ENCODE data around the gene TNRC6A.
A peak's percentile ranks its signal among the peaks of the same experiment; 100 is the strongest.

The TNRC6A gene

DNA sequence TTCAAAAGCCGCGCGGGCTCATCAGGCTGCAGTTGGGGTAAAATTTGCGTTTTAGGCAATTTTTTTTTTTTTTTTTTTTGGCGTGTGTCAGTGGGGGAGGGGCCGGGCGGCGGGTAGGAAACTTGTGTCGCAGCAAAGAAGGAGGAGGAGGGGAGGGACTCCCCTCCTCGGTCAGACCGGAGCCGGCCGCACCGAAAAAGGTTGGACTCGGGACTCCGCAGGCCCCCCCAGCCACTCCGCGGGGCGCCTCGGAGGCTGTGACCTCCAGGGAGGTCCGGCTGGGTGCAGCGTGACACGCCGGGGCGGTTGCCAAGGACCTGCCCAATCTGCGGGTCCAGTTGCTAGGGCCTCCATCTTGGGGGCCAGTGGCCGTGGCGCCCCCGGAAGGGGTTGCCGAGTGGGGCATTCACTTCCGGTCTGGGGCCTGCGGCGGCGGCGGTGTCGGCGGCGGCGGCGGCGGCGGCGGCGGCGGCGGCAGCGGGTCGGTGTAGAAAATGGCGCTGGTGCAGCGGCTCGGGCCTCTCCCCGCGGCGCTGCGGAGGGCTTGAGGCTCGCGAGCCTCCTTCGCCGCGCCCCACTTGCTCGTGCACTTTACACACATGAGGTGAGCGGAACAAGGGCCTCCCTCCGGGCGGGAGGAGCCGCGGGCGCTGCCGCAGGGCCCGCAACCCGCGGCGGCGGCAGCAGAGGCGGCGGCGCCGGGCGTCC lies at the start of gene TNRC6A:
Gene TNRC6A (plus strand): TSS at position 409 of the 708 bp plus-strand sequence. CDS start 191 bp downstream, at position 600.
- Histone ChIP-seq H3K9me3 (ENCODE audit: insufficient read depth, low read depth, low read length) (no peaks in the 10 kb centered on the region), H3K27me3 (ENCODE audit: insufficient read depth, low read length) (no peaks in the 10 kb centered on the region), H3K27ac (ENCODE audit: low read length) (peak within 1 kb of the TSS; percentile 99), H3K4me1 (ENCODE audit: insufficient read depth, low read length) (peaks cover 18% of the 10 kb centered on the region; the same call in 1 of the 2 replicates), H3K9ac (ENCODE audit: low read depth, low read length) (peak within 1 kb of the TSS; percentile 97), H3K36me3 (ENCODE audit: insufficient read depth, low read depth, low read length) (peaks cover 30% of the 10 kb centered on the region), H3K4me3 (ENCODE audit: low read length) (peak within 1 kb of the TSS; percentile 100)

DNA sequence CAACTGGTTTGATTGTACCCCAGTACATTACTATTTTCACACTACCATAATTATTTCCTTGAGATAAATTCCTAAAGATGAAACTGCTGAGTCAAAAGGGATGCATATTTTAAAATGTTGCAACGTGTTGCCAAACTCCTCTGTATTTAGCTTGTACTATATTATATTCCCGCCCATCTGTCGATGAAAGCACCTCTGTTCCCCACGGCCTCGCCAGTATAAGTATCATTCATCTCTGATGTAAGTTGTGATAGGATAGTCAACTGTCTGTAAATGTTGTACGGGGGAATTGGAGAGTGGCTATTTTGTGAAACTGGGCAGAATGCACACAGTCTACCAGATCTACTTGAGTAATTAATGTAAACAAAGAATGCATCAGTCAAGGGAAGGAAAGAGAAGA lies 47.7 kb upstream of the TNRC6A start:
- H3K9me3 ChIP-seq (ENCODE audit: insufficient read depth, low read depth, low read length), result no peaks in the 10 kb centered on the region
- no peak overlapping the region for H3K9ac ChIP-seq (ENCODE audit: low read depth, low read length)
- no peaks in the 10 kb centered on the region for H3K36me3 ChIP-seq (ENCODE audit: insufficient read depth, low read depth, low read length)
- H3K27me3 ChIP-seq (ENCODE audit: insufficient read depth, low read length), result no peaks in the 10 kb centered on the region
- H3K4me1 ChIP-seq (ENCODE audit: insufficient read depth, low read length), result peaks cover 14% of the 10 kb centered on the region
- no peak overlapping the region for H3K27ac ChIP-seq (ENCODE audit: low read length)
- no peak overlapping the region for H3K4me3 ChIP-seq (ENCODE audit: low read length)

DNA sequence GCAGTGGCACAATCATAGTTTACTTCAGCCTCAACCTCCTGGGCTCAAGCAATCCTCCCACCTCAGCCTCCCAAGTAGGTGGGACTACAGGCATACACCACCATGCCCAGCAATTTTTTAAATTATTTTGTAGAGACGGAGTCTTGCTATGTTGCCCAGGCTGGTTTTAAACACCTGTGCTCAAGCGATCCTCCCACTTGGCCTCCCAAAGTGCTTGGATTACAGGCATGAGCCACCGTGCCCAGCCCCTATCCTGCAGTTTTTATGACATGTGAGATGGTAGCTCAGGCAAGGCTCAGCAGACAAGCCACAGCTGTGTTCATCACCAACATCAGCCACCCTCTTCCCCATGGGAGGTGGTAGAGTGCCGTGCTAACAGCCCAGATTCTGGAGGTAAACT lies 46.2 kb upstream of the TNRC6A start:
- Histone ChIP-seq H3K36me3 (ENCODE audit: insufficient read depth, low read depth, low read length) (no peaks in the 10 kb centered on the region), H3K27me3 (ENCODE audit: insufficient read depth, low read length) (no peaks in the 10 kb centered on the region), H3K4me3 (ENCODE audit: low read length) (no peak overlapping the region), H3K9ac (ENCODE audit: low read depth, low read length) (no peak overlapping the region), H3K9me3 (ENCODE audit: insufficient read depth, low read depth, low read length) (no peaks in the 10 kb centered on the region), H3K27ac (ENCODE audit: low read length) (no peak overlapping the region), H3K4me1 (ENCODE audit: insufficient read depth, low read length) (peaks cover 15% of the 10 kb centered on the region)

DNA sequence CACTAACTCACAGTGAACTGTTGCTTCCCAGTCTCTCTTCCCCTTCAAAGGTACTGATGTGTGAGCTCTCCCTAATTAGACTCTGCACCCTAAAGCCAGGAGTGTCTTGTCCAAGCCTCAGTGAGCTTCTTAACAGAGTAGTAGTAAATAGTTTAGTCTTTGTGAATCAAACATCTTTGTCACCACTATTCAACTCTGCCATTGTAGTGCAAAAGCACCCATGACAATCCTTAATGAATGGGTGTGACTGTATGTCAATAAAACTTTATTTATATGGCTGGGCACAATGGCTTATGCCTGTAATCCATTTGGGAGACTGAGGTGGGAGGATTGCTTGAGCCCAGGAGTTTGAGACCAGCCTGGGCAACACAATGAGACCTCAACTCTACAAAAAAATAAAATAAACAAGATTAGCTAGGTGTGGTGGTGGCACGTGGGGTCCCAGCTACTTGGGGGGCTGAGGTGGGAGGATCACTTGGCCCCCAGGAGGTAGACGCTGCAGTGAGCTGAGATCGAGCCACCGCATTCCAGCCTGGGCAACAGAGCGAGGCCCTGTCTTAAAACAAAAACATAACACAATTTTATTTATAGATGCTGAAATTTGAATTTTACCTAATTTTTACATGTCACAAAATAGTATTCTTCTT lies 45.5 kb upstream of the TNRC6A start:
- H3K9ac ChIP-seq (ENCODE audit: low read depth, low read length), result no peak overlapping the region
- no peaks in the 10 kb centered on the region for H3K36me3 ChIP-seq (ENCODE audit: insufficient read depth, low read depth, low read length)
- H3K27ac ChIP-seq (ENCODE audit: low read length), result no peak overlapping the region
- H3K4me1 ChIP-seq (ENCODE audit: insufficient read depth, low read length), result peaks cover 15% of the 10 kb centered on the region
- H3K4me3 ChIP-seq (ENCODE audit: low read length), result no peak overlapping the region
- H3K9me3 ChIP-seq (ENCODE audit: insufficient read depth, low read depth, low read length), result no peaks in the 10 kb centered on the region
- H3K27me3 ChIP-seq (ENCODE audit: insufficient read depth, low read length), result no peaks in the 10 kb centered on the region

DNA sequence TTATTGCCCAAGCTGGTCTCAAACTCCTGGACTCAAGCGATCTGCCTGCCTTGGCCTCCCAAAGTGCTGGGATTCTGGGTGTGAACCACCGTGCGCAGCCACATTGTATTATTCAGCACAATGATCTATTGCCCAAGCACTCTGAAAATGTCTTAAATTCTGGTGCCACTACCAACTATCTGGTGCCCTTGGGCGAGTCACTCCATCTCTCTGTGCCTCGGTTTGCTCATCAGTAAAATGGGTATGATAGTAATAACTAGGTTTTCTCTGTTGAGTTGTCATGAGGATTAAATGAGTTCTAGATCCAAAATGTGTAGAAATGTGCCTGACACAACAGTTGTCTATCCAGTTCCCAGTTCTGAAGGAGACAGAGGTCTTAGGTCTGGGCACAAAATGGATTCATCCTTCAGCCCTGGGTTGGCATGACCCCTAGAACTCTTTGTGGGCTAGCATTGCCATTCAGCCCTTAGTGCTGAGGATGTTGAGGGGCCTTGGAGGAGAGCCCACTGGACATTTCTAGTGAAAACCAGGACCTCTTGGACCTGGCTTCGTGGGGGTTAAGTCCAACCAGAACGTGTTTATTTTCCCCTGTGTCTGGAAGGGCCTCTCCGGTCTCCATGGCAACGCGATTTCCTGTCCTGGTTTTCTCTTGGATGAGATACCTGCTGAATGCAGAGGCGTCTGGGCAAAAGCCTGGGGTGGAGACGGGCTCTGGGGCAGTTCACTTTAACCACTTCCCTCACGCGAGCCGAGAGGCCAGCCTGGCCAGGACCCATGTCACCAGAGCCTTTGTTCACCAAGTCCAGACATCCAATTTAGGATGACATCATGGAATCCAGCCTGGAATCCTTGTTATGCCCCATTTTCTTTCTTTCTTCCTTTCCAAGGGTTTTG lies 43.7 kb upstream of the TNRC6A start:
- Histone ChIP-seq H3K27ac (ENCODE audit: low read length) (no peak overlapping the region), H3K9ac (ENCODE audit: low read depth, low read length) (peak overlapping the region; percentile 31; the same call in 1 of the 2 replicates), H3K27me3 (ENCODE audit: insufficient read depth, low read length) (no peaks in the 10 kb centered on the region), H3K36me3 (ENCODE audit: insufficient read depth, low read depth, low read length) (no peaks in the 10 kb centered on the region), H3K4me3 (ENCODE audit: low read length) (no peak overlapping the region), H3K4me1 (ENCODE audit: insufficient read depth, low read length) (peaks cover 15% of the 10 kb centered on the region), H3K9me3 (ENCODE audit: insufficient read depth, low read depth, low read length) (no peaks in the 10 kb centered on the region)

DNA sequence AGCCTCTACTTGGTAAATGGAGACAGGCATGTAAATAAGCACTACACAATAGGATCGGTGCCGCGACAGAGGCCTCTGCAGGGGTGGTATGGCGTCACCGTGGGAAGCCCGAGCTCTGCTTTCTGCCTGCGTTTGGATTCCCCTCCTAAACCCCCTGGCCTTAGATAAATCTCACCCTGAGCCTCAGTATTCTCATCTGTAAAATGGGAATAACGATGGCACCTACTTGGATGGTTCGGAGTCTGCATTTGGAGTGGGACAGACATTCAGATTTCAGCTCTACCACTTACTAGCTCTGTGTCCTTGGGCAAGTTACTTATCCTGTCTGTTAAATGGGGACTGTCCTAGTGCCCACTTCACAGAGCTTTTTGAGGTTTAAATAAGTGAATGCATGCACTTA lies 42.8 kb upstream of the TNRC6A start:
- Histone ChIP-seq H3K4me1 (ENCODE audit: insufficient read depth, low read length) (peaks cover 15% of the 10 kb centered on the region), H3K9me3 (ENCODE audit: insufficient read depth, low read depth, low read length) (no peaks in the 10 kb centered on the region), H3K4me3 (ENCODE audit: low read length) (no peak overlapping the region), H3K9ac (ENCODE audit: low read depth, low read length) (peak overlapping the region; percentile 31; the same call in 1 of the 2 replicates), H3K36me3 (ENCODE audit: insufficient read depth, low read depth, low read length) (no peaks in the 10 kb centered on the region), H3K27ac (ENCODE audit: low read length) (no peak overlapping the region), H3K27me3 (ENCODE audit: insufficient read depth, low read length) (no peaks in the 10 kb centered on the region)

DNA sequence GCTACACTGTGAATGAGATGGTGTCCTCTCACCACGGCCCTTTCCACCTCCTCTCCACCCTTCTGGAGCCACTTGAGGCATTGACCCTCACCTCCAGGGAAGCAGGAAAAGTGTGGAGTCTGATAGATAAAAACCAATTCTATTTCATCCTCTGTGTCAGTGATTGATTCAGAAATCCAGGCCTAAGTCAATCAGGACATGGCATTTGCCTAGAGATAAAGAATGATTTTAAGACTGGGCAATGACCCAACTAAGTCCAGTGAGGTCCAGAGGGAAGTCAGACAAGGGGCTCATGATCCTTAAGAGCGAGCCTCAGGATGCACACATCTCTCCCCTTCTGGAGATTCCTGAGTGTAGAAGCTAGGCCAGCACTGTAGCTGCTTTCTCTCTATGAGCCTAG lies 41.1 kb upstream of the TNRC6A start:
- Histone ChIP-seq H3K9ac (ENCODE audit: low read depth, low read length) (no peak overlapping the region), H3K27ac (ENCODE audit: low read length) (no peak overlapping the region), H3K27me3 (ENCODE audit: insufficient read depth, low read length) (no peaks in the 10 kb centered on the region), H3K4me3 (ENCODE audit: low read length) (no peak overlapping the region), H3K4me1 (ENCODE audit: insufficient read depth, low read length) (peaks cover 15% of the 10 kb centered on the region), H3K9me3 (ENCODE audit: insufficient read depth, low read depth, low read length) (no peaks in the 10 kb centered on the region), H3K36me3 (ENCODE audit: insufficient read depth, low read depth, low read length) (no peaks in the 10 kb centered on the region)

DNA sequence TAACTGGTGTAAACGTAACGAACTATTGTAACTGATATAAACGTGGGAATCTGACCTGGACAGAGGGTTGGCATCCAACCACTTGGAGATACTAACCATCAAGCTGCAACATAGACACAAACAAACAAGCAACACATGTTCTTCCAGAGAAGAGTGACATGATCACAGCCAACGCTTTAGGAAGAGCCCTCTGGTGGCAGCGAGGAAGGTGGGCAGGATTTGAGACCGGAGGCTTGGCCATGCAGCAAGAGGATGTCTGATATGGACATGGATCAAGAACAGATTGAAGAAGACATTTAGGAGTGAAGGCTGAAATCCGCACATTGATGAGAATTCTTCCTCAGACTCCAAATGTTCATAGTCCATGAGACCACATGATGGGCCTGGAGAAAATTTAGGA lies 40.3 kb upstream of the TNRC6A start:
- Histone ChIP-seq H3K4me1 (ENCODE audit: insufficient read depth, low read length) (peaks cover 15% of the 10 kb centered on the region), H3K9ac (ENCODE audit: low read depth, low read length) (no peak overlapping the region), H3K27me3 (ENCODE audit: insufficient read depth, low read length) (no peaks in the 10 kb centered on the region), H3K36me3 (ENCODE audit: insufficient read depth, low read depth, low read length) (no peaks in the 10 kb centered on the region), H3K4me3 (ENCODE audit: low read length) (no peak overlapping the region), H3K27ac (ENCODE audit: low read length) (no peak overlapping the region), H3K9me3 (ENCODE audit: insufficient read depth, low read depth, low read length) (no peaks in the 10 kb centered on the region)

DNA sequence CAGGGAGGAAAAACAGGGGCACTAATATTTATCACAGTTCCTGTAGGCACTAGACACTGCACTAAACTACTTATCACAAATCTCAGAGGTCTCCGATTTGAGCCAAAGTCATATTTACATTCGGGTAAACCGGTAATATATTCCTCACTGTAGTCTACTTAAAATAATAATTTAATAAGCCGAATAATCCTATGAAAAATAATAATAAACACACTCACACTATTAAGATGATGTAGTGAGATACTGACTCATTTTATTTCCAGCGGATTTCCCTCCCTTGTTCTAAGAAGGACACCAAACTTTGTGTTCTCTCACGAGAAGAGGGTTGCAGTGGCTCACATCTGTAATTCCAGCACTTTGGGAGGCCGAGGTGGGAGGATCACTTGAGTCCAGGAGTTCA lies 36.6 kb upstream of the TNRC6A start:
- no peak overlapping the region for H3K4me3 ChIP-seq (ENCODE audit: low read length)
- no peaks in the 10 kb centered on the region for H3K27me3 ChIP-seq (ENCODE audit: insufficient read depth, low read length)
- no peaks in the 10 kb centered on the region for H3K4me1 ChIP-seq (ENCODE audit: insufficient read depth, low read length)
- H3K27ac ChIP-seq (ENCODE audit: low read length), result no peak overlapping the region
- no peaks in the 10 kb centered on the region for H3K9me3 ChIP-seq (ENCODE audit: insufficient read depth, low read depth, low read length)
- H3K36me3 ChIP-seq (ENCODE audit: insufficient read depth, low read depth, low read length), result no peaks in the 10 kb centered on the region
- no peak overlapping the region for H3K9ac ChIP-seq (ENCODE audit: low read depth, low read length)

DNA sequence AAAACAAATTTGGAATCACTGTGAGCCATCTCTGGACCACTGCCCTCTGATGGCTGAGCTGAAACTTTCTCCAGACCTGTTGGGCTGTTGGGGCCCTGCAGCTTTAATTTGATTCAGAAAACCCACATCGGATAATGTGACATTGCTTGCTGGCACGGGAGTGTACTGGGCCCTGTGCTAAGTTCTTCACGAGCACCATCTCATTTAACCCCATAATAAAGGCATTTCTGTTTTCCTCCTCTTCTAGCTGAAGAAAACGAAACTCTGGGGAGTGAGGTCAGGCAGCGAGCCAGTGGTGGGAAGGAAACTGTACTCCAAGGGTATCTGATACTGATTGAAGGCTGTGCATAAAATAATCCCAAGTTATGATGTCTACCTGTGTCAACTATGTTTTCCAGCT lies 34.5 kb upstream of the TNRC6A start:
- no peaks in the 10 kb centered on the region for H3K4me1 ChIP-seq (ENCODE audit: insufficient read depth, low read length)
- H3K27me3 ChIP-seq (ENCODE audit: insufficient read depth, low read length), result no peaks in the 10 kb centered on the region
- H3K4me3 ChIP-seq (ENCODE audit: low read length), result no peak overlapping the region
- H3K36me3 ChIP-seq (ENCODE audit: insufficient read depth, low read depth, low read length), result no peaks in the 10 kb centered on the region
- no peaks in the 10 kb centered on the region for H3K9me3 ChIP-seq (ENCODE audit: insufficient read depth, low read depth, low read length)
- H3K9ac ChIP-seq (ENCODE audit: low read depth, low read length), result no peak overlapping the region
- H3K27ac ChIP-seq (ENCODE audit: low read length), result no peak overlapping the region

DNA sequence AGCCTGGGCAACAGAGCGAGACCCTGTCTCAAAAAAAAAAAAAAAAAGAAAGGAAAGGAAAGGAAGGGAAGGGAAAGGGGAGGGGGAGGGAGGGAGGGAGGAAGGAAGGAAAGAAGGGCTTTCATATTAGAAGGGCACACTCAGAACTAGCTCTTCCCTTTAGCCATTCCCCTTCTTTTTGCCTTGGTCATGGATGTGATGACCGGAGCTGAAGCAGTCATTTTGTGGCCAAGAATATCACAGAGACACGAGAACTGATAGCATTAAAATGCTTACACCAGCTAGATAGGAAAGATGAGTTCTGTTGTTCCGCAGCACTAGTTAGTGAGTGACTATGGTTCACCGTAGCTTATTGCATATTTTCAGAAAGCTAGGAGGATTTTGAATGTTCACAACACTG lies 32.8 kb upstream of the TNRC6A start:
- H3K36me3 ChIP-seq (ENCODE audit: insufficient read depth, low read depth, low read length), result no peaks in the 10 kb centered on the region
- H3K4me3 ChIP-seq (ENCODE audit: low read length), result no peak overlapping the region
- H3K9me3 ChIP-seq (ENCODE audit: insufficient read depth, low read depth, low read length), result no peaks in the 10 kb centered on the region
- H3K9ac ChIP-seq (ENCODE audit: low read depth, low read length), result no peak overlapping the region
- no peak overlapping the region for H3K27ac ChIP-seq (ENCODE audit: low read length)
- H3K4me1 ChIP-seq (ENCODE audit: insufficient read depth, low read length), result peaks cover 4% of the 10 kb centered on the region; the same call in 1 of the 2 replicates
- no peaks in the 10 kb centered on the region for H3K27me3 ChIP-seq (ENCODE audit: insufficient read depth, low read length)

All from iPS-20b (cell line).